DMS 273 (cell line): ENCODE data around the gene CCDC186.
"Not testable (repeated sequence)": the region's sequence is repeated elsewhere in the genome, so short reads cannot be mapped to it uniquely, and the experiment has no call there.

ENCODE experiments used
- DNase-seq: peaks from one replicate; lab custom pipeline; 2025; ENCODE audit not compliant: unreplicated experiment; lab: John Stamatoyannopoulos, UW

The CCDC186 gene

GRCh38 chr10:114174695-114175188 lies 739 bp upstream of the CCDC186 start:
- DNase-seq, result peak; percentile 54

- DNase-seq, result peak; percentile 41
These were observed 441 bp downstream of the CCDC186 start for GRCh38 chr10:114173603-114173920.

- DNase-seq, result no peak
These were observed 1.0 kb downstream of the CCDC186 start for GRCh38 chr10:114172776-114173602.

GRCh38 chr10:114172216-114172615 lies 1.8 kb downstream of the CCDC186 start:
- DNase-seq, result no peak

GRCh38 chr10:114168450-114169009 lies 5.5 kb downstream of the CCDC186 start:
- DNase-seq, result no peak

GRCh38 chr10:114167985-114168384 lies 6.0 kb downstream of the CCDC186 start:
- DNase-seq, result no peak

- no peak for DNase-seq
These were observed 7.5 kb downstream of the CCDC186 start for GRCh38 chr10:114166494-114166893.

- DNase-seq, result no peak
These were observed 8.0 kb downstream of the CCDC186 start for GRCh38 chr10:114166043-114166442.

- no peak for DNase-seq
These were observed 10.9 kb downstream of the CCDC186 start for GRCh38 chr10:114163062-114163461.

- DNase-seq, result no peak
These were observed 16.1 kb downstream of the CCDC186 start for GRCh38 chr10:114157912-114158311.

GRCh38 chr10:114151892-114152291 lies 22.1 kb downstream of the CCDC186 start:
- no peak for DNase-seq

GRCh38 chr10:114151486-114151885 lies 22.5 kb downstream of the CCDC186 start:
- no peak for DNase-seq

GRCh38 chr10:114149476-114149875 lies 24.5 kb downstream of the CCDC186 start:
- DNase-seq, result not testable (repeated sequence)

GRCh38 chr10:114143160-114143559 lies 30.8 kb downstream of the CCDC186 start:
- DNase-seq, result no peak

GRCh38 chr10:114142018-114142417 lies 32.0 kb downstream of the CCDC186 start:
- DNase-seq, result no peak

- not testable (repeated sequence) for DNase-seq
These were observed 33.2 kb downstream of the CCDC186 start for GRCh38 chr10:114140827-114141226.

GRCh38 chr10:114140036-114140435 lies 34.0 kb downstream of the CCDC186 start:
- no peak for DNase-seq

GRCh38 chr10:114138581-114138980 lies 35.4 kb downstream of the CCDC186 start:
- DNase-seq, result no peak

GRCh38 chr10:114135476-114135875 lies 38.5 kb downstream of the CCDC186 start:
- no peak for DNase-seq

GRCh38 chr10:114131094-114131493 lies 42.9 kb downstream of the CCDC186 start:
- DNase-seq, result no peak

- DNase-seq, result no peak
These were observed 53.0 kb downstream of the CCDC186 start for GRCh38 chr10:114121031-114121430.

- no peak for DNase-seq
These were observed 55.5 kb downstream of the CCDC186 start for GRCh38 chr10:114118514-114118913.

GRCh38 chr10:114117728-114118127 lies 56.3 kb downstream of the CCDC186 start:
- no peak for DNase-seq
